Skeletal muscle cell (primary cell): ENCODE results near the gene KRT3.

Source experiments
- DNase-seq: peaks from one replicate; pipeline ENCODE4 v3.0.0-alpha.2; 2010; ENCODE audit warnings: low read depth
- H3K4me3 ChIP-seq: 2 replicates; pipeline ENCODE4 v1.5.1; 2011; ENCODE audit warnings: low read depth, mild to moderate bottlenecking, control low read depth, low read length, moderate library complexity

The KRT3 gene

DNA sequence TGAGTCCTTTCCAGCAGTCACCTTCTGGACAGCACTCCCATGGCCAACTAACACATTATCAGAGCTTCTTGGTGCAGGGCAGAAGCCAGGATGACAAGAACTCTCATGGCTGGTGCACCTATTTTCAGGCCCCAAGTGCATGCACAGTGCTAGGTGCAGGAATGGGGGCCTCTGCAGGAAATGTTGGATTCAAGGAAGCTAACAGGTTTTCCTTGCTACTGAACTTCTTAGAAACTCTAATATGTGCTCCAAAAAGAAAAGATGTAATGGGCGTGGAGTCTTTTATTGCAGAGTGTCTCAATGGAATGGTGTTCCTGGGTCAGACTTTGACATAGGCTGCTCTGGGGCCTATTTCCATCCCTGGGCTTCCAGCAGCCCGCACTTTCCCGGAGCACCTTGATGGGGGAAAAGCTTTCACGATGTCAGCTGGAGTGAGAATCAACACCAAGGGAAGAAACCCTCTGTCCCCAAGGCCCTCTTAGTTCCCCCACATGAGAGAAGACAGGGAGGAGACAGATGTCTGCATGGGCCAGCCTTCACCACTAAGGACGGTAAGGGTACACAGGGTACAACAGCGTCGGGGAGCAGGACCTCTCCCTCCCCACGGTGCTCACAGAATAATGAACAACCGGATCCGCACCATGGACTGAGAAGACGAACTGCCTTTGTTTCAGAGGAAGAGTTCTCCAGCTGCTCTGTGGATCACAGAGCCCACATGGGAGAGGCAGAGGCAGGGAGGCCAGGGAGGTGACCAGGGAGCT is 6.9 kb downstream of the KRT3 start:
- DNase-seq, result no peak
- H3K4me3 ChIP-seq, result no peak overlapping the region

- no peak overlapping the region for H3K4me3 ChIP-seq
- DNase-seq, result no peak
These were observed 7.6 kb downstream of the KRT3 start for GRCh38 chr12:52788192-52788875.

GRCh38 chr12:52787324-52788191 is 8.4 kb downstream of the KRT3 start:
- no peak for DNase-seq
- no peak overlapping the region for H3K4me3 ChIP-seq

- no peak overlapping the region for H3K4me3 ChIP-seq
- no peak for DNase-seq
These were observed 11.0 kb downstream of the KRT3 start for GRCh38 chr12:52784909-52785308.

GRCh38 chr12:52783563-52784316 is 12.2 kb downstream of the KRT3 start:
- DNase-seq, result no peak
- no peak overlapping the region for H3K4me3 ChIP-seq

DNA sequence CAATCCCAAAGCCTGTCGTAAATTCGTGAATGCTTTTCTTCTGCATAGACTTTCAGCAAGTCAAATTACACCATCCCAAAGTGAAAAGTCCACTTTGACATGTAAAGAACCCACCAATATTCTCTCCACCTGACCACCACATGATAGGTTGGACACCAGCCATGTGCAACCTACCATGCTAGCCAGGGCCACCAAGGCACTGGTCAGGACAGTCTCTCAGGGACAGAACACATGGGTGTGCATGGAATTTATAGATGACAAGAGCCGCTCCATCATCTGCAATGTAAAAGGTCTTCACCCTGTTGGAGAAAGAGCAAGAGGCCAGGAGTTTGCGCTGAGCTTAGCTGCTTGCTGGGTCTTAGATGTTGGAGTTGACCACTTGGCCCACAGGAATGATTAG is 13.4 kb downstream of the KRT3 start:
- H3K4me3 ChIP-seq, result no peak overlapping the region
- DNase-seq, result no peak

DNA sequence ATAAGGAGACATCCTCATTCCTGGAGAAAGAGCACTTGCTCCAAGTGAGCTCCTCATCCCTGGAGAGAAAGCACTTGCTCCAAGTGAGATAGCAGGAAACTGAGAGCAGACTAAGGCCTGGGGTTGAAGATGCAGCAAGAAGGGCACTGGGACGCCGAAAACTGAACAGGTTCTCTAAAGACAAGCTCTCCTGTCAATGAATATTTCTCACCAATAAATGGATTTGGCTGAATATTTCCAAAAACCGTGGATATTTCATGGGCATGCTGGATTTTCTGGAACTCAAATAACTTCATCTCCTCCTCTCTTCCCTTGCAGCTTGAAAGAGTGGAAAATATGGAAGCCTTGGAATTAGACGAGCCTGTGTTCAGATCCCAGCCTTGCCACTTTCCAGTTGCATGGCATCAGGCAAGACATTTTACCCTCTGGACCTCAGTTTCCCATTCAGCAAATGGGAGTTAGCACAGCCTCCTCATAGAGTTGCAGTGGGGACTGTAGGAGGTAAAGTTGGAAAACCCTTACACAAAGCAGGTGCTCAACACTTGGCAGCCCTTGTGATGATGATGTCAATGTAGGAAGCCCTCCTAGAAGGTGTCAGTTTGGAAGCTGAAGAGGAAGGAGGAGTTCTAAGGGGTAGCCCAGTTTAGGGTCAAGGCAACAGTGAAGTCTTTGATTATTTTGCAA is 14.4 kb downstream of the KRT3 start:
- H3K4me3 ChIP-seq, result no peak overlapping the region
- DNase-seq, result no peak

DNA sequence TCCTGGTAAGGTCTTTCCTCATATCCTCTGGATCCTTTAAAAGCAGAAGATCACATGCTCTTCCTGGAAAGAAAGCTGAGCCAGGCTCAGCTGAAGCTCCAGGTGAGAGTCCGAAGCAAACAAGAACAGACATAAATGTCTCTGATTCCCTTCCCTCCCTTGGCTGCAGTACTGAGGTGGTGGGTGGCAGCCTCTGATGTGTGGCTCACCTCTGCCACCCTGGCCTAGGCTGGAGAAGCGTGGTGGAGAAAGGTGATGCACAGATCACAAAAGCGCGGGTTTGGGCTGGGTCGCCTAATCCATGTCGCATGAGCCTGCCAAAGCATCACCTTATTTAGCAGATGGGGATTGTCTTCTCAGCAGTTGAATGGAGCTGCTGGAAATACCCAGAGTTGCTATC is 16.0 kb downstream of the KRT3 start:
- DNase-seq, result no peak
- H3K4me3 ChIP-seq, result no peak overlapping the region

DNA sequence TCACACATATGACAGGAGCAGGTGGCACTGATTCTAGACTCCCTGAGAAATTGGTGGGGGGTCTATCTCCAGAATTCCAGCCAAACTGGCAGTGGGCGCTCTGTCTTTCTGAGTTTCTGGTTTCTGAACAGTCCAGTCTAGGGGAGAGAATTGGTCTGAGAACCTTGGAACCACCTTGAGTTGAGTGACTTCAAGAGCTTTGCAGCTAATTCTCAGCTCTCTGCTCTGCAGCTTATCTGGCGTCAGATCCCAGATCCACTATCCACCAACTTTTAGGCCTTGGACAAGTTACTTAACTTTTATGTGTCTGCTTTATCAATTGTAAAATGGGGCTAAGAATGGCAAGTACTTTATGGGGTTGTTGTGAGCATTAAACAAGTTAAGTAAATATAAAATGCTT is 17.1 kb downstream of the KRT3 start:
- no peak overlapping the region for H3K4me3 ChIP-seq
- no peak for DNase-seq

DNA sequence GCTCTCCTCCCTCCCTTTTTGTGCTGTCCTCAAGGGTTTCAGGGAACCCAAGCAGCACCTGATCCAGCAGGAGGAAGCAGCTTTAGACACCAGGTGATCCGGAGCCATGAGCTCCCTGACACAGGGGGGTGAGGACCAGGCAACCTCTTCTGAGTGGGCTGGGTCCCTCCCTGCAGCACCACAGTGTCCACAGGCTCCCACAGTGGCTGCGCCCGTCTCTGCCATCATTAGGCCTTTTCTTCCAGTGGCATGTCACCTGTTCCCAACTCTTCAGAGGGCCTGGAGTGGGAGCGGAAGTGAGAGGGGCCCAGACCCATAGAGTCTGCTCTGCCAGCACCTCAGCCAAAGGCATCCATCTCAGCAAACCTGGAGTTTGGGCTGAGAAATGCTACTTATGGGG is 18.4 kb downstream of the KRT3 start:
- DNase-seq, result no peak
- H3K4me3 ChIP-seq, result no peak overlapping the region

DNA sequence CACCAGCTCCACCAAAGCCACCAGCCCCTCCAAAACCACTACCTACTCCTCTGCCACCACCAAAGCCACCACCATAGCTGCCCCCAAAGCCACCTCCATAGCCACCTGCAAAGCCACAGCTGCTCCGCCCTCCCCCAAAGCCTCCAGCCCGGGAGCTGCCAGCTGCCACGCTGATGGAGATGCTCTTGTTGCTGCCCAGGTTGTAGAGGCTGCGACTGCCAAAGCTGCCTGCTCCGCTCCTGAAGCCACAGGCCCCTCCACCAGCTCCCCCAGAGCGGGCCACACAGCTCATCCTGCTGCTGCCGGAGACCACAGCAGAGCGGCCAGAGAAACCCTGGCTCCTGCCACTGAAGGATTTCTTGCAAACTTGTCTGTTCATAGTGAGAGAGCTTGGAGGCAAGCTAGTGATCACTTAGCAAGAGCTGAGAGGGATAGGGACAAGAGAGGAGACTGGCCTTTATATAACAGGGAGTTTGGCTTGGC is 19.0 kb downstream of the KRT3 start, which contains the start of gene KRT76:
TSS of gene KRT76 (minus strand) at position 433 of the 483 bp plus-strand sequence. CDS start at position 379, 54 bp downstream.
- DNase-seq, result no peak

DNA sequence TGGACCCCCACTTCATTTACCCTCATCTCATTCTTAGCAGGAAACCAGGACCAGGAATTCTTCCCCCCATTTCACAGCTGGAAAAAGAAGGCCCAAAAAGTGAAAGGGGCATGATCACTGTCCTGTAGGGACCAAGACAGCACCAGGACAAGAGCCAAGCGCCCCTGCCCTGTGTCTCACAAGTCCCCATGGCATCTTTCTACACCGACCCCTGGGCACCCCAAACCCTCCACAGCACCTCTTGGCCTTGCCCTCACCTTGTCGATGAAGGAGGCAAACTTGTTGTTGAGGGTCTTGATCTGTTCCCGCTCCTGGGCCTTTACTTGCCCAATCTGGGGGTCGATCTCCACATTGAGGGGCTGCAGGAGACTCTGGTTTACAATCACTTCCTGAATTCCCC is 19.5 kb downstream of the KRT3 start:
- H3K4me3 ChIP-seq, result no peak overlapping the region
- no peak for DNase-seq

More for the DNA sequence above, 19.0 kb downstream of the KRT3 start, which contains the start of gene KRT76:
- H3K4me3 ChIP-seq, result no peak within 1 kb of the TSS

DNA sequence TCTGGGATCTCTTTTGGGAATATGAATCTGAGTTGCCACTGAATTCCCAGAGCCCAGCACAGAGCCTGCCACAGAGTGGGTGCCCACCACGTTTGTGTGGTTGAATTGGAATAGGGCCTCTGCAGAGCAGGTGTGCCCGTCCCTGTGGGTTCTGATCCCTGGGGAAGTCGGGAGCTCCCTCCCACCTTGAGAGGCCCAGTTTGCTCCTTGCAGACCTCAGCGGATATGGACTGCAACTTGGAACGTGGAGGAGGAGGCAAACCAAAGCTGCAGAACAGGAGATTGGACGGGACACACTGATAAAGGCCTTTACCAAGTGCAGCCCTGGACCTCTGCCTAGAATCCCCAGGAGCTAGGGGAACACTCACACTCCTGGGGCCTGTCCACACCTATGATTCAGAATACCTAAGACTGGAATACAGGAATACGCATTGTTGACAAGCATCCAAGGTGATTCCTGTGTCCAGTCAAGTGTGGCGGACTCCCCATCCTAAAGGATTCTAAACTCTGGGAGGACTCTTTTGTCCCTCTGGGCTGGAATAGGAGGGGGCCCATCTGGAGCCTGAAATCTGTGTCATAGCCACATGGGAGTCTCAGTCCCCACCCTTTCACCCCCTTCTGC is 21.2 kb downstream of the KRT3 start:
- no peak for DNase-seq
- no peak overlapping the region for H3K4me3 ChIP-seq

DNA sequence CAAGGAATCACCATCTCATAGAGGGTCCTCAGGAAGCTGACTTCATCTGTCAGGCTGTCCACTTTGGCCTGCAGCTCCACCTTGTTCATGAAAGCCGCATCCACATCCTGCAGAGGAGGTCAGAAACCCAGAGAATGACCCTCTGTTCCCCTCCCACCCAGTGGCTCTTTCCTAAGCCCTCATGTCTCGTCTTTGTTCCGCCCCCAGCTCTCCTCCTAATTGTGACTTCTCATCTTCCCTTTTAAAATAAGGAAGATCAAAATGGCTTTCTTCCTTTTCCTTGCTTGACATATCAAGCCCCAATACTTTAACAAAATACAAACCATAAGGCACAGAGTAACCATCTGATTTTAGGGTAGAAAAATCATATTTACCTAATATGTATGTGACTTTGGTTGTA is 23.1 kb downstream of the KRT3 start:
- H3K4me3 ChIP-seq, result no peak overlapping the region
- no peak for DNase-seq

DNA sequence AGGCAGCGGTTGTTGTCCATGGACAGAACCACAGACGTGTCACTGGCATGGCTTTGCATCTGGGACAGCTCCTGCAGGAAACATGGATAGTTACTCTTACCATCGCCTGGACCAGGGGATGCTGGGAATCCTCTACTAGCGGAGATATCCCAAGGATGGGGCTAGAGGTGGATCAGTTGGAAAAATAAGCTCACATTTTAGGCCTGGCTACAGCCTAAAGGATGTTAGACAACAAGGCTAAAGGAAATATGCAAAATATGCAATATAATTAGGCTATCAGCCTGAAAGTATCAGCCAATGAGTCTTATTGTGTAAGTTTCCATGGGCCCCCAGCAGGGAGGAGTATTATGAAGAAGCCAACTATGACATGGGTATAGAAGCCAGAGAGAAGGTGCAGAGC is 23.7 kb downstream of the KRT3 start:
- DNase-seq, result no peak
- no peak overlapping the region for H3K4me3 ChIP-seq

- H3K4me3 ChIP-seq, result no peak overlapping the region
- DNase-seq, result no peak
These were observed 24.4 kb downstream of the KRT3 start for GRCh38 chr12:52771505-52771904.

- DNase-seq, result no peak
- H3K4me3 ChIP-seq, result no peak overlapping the region
These were observed 24.8 kb downstream of the KRT3 start for GRCh38 chr12:52771088-52771487.

GRCh38 chr12:52769946-52770345 is 26.0 kb downstream of the KRT3 start:
- H3K4me3 ChIP-seq, result no peak overlapping the region
- DNase-seq, result no peak
